Stimulated activated effector memory CD8-positive, alpha-beta T cell treated with anti-CD3 and anti-CD28 coated beads, Interleukin-12 subunit alpha, Interleukin-12 subunit beta, amount 100 ng/mL, for 72 hours (primary cell): ENCODE data around the gene EEF2K.
"Not testable (repeated sequence)": the region's sequence is repeated elsewhere in the genome, so short reads cannot be mapped to it uniquely, and the experiment has no call there.

Experiments
- ATAC-seq: fragments of 150-1000 bp; cut with Tn5 transposase; 2 replicates; pipeline ENCODE4 v1.10.0; 2021
- DNase-seq, 2 donors: peaks; one replicate each; pipeline ENCODE4 v3.0.0; 2021 to 2022; ENCODE audit warnings: low spot score in 2 of 2
- H3K27ac Mint-ChIP-seq: one replicate; pipeline ENCODE4 v1.8.0; 2022; ENCODE audit warnings: mild to moderate bottlenecking, mixed read lengths
- H3K36me3 Mint-ChIP-seq: one replicate; pipeline ENCODE4 v1.8.0; 2022; ENCODE audit warnings: mild to moderate bottlenecking, mixed read lengths
- H3K4me1 Mint-ChIP-seq: one replicate; pipeline ENCODE4 v1.8.0; 2022; ENCODE audit warnings: mixed read lengths
- H3K4me3 Mint-ChIP-seq: one replicate; pipeline ENCODE4 v1.8.0; 2022; ENCODE audit warnings: mild to moderate bottlenecking, mixed read lengths
- H3K9me3 Mint-ChIP-seq: one replicate; pipeline ENCODE4 v1.8.0; 2022; ENCODE audit warnings: mixed read lengths

Gene EEF2K

DNA sequence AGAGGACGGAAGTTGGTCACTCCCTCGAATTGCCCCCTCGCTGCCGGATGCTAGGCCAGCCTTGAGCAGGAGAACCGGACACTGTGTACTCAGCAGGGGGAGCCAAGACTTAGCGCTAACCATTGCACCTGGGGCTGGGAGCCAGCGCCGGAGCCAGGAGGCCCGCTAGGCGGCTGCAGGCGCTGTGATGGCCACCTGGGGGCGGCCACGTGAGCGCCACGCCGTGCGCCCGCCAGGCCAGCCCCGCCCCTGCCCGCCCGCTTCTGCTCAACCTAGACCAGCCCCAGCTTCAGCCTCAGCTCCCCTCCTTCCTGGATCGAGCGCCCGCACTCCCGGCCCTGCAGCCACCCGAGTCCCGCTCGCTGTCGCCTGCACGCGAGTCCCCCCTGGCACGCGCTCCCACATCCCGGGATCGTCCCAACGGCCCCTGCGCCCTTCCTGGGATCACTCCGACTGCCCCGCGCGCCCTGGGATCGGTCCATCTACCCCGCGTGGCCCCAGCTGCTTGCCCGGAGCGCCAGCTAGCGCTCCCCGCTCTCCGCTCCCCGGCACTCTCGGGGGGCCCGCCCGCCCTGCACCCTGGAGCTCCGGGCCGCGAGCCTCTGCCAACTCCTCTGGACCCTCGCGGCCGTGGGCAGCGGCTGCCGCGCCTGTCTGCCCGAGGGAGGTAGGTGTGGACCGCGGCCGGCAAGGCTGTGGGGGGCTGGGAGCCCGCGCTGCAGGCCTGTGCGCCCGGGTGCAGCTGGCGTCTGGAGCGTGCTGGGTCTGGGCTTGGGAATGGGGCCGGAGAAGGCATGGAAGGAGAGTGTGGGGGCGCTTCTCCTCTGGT is at the start of gene EEF2K:
Gene EEF2K, plus strand, starts transcription at position 266 of the 829 bp plus-strand sequence. CDS start 19,452 bp downstream, outside the sequence.
- peaks cover 24% of the 10 kb centered on the region for H3K4me1 Mint-ChIP-seq
- H3K27ac Mint-ChIP-seq: peak within 1 kb of the TSS; percentile 95
- ATAC-seq (peak; percentile 90), DNase-seq (peak; percentile 72 to 86)
- peaks cover 7% of the 10 kb centered on the region for H3K36me3 Mint-ChIP-seq
- H3K9me3 Mint-ChIP-seq: no peaks in the 10 kb centered on the region
- H3K4me3 Mint-ChIP-seq: peak within 1 kb of the TSS; percentile 87

DNA sequence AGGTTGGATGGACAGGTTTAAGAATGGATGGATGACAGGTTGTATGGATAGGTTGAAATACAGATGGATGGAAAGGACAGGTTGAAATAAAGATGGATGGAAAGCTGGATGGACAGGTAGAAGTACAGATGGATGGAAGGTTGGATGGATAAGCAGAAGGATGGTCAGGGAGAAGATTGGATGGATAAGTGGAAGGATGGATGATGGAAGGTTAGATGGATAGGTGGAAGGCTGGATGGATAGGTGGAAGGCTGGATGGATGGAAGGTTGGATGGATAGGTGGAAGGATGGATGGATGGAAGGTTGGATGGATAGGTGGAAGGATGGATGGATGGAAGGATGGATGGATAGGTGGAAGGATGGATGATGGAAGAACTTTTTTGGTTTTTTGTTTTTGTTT is 44.7 kb upstream of the EEF2K start:
- no peak for DNase-seq
- Mint-ChIP-seq H3K36me3 (no peaks in the 10 kb centered on the region), H3K4me3 (no peak overlapping the region), H3K27ac (no peak overlapping the region), H3K4me1 (peaks cover 7% of the 10 kb centered on the region), H3K9me3 (no peaks in the 10 kb centered on the region)
- no peak for ATAC-seq

DNA sequence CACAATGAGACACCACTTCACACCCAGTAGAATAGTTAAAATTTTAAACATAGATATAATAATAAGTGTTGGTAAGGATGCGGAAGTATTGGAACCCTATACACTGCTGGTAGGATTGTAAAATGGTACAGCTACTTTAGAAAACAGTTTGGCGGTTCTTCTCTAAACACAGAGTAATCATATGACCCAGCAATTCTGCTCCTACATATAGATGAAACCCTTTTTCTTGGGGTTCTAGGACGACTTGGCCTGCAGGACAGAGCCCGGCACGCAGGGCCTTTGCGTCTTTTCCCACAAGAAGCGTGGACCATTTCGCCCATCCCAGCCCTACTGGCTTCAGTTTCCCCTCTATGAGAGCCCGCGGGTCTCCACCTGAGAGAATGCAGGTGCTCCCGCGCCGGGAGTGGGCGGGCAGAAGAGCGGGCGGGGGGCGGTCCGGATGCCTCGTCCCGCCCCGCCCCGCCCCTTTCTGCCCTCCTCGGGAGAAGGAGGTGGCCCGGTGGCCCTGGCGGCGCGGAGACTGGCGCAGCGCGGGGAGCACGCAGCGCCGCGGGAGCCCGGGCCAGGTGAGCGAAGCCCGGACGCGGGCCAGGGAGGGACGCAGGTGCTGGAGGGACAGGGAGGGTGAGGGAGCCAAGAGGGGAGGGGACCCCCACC is 44.0 kb upstream of the EEF2K start, which contains the start of gene SDR42E2:
Gene SDR42E2, plus strand, starts transcription at position 508 of the 657 bp plus-strand sequence. CDS start 3,077 bp downstream, outside the sequence.
- ATAC-seq (peak; percentile 71), DNase-seq (peak in 1 of 2 donors; percentile 7)
- Mint-ChIP-seq H3K4me1 (peaks cover 7% of the 10 kb centered on the region), H3K4me3 (peak within 1 kb of the TSS; percentile 32), H3K27ac (no peak within 1 kb of the TSS), H3K36me3 (no peaks in the 10 kb centered on the region), H3K9me3 (no peaks in the 10 kb centered on the region)

DNA sequence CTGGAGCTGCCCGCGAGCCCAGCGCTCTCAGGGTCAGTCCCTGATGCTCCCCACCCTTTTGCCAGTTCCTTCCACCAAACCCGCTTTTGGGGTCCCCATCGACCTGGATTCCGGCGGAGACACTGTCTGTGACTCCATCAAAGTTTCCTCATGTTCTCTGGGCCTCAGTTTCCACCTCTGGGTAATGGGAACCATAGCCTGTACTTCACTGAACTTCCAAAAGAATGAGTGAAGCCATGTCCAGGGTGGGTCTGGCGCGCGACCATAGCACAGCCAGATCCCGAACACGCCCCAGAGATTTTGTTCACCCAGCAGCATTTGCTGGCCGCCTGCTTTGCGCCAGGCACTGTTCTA is 43.4 kb upstream of the EEF2K start:
- peaks cover 7% of the 10 kb centered on the region for H3K4me1 Mint-ChIP-seq
- no peak for DNase-seq
- H3K36me3 Mint-ChIP-seq: no peaks in the 10 kb centered on the region
- H3K27ac Mint-ChIP-seq: no peak overlapping the region
- ATAC-seq: no peak
- H3K9me3 Mint-ChIP-seq: no peaks in the 10 kb centered on the region
- H3K4me3 Mint-ChIP-seq: peak overlapping the region; percentile 32

DNA sequence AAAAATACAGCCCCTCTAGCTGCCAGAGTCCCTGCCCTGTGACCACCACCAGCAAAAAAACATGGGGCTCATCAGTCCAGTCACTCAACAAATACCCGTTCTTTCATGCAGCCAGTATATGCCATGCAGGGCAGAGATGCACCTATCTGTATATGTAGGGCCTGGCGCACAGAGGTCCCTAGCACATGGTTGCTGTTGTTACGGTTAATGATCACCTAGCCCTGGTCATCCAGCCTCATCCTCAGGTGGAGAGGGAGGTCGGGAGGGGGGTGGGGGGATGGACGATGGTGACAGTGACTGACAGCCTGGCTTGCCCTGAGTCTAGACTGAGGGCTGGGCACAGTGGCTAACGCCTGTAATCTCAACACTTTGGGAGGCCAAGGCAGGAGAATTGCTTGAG is 42.3 kb upstream of the EEF2K start:
- Mint-ChIP-seq H3K27ac (no peak overlapping the region), H3K4me3 (no peak overlapping the region), H3K4me1 (peaks cover 7% of the 10 kb centered on the region), H3K9me3 (no peaks in the 10 kb centered on the region), H3K36me3 (no peaks in the 10 kb centered on the region)
- ATAC-seq (no peak), DNase-seq (no peak)

DNA sequence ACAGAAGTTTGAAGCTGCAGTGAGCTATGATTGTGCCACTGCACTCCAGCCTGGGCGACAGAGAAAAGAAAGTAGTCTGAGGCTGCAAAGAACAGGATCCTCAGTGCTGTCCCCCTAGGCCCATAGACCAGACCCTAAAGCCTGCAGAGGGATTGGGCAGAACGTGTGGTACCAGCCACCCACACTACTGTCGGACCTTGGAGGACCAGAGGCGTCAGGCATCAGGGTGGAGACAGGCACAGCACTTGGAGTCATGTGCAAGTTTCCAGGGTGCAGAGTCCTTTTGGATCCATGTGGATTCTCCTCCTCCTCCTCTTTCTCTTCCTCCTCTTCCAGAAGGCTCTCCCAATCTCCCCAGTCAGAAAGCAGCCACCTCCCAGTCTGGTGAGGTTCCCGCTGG is 41.6 kb upstream of the EEF2K start:
- Mint-ChIP-seq H3K9me3 (no peaks in the 10 kb centered on the region), H3K27ac (no peak overlapping the region), H3K4me3 (no peak overlapping the region), H3K36me3 (no peaks in the 10 kb centered on the region), H3K4me1 (peaks cover 7% of the 10 kb centered on the region)
- ATAC-seq (no peak), DNase-seq (no peak)

DNA sequence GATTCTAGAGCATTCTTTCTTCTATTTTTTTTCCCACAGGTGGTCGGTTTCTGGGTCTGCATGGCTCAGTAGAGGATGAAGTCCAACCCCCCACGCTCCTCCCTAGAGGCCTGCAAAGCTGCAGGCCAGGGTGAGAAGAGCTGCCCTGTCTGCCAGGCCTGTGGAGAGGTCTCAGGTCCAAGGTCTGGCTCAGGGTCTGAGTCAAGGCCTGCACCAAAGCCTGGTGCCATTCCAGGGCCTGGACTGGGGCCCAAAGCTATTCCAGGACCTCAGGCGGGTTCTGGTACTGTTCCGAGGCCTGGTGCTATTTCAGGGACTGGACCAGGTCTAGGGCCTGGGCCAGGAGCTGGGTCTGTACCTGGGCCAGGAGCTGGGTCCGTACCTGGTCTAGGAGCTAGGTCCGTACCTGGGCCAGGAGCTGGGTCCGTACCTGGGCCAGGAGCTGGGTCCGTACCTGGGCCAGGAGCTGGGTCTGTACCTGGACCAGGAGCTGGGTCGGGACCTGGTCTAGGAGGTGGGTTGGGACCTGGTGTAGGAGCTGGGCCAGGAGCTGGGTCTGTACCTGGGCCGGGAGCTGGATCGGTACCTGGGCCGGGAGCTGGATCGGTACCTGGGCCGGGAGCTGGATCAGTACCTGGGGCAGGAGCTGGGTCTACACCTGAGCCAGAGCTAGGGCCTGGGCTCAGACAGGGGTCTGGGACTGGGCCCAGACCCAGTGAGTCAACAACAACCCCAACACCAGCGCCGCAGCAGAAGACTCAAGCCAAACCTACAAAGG is 40.4 kb upstream of the EEF2K start:
- no peak overlapping the region for H3K27ac Mint-ChIP-seq
- H3K4me3 Mint-ChIP-seq: no peak overlapping the region
- DNase-seq: no peak

DNA sequence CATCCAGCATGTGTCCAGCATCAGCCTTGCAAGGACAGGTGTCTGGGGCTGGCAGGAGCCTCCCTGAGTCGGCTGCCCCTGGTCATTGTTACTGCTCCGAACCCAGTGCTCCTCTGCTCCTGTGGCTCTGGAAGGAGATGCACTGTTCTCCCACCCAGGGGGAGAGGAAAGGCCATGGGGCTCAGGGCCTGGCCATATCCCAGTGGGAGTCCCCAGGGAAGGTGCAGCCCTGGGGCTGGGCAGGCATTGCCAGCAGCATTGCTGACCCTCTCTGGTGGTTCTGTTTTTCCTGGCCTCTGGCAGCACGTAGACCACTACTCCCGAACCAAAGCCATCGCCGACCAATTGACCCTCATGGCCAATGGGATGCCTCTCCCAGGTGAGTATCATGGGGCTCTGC is 34.1 kb upstream of the EEF2K start:
- DNase-seq: no peak
- Mint-ChIP-seq H3K4me3 (no peak overlapping the region), H3K9me3 (no peaks in the 10 kb centered on the region), H3K36me3 (no peaks in the 10 kb centered on the region), H3K27ac (no peak overlapping the region), H3K4me1 (no peaks in the 10 kb centered on the region)
- no peak for ATAC-seq

More for the DNA sequence above, 40.4 kb upstream of the EEF2K start:
- peaks cover 7% of the 10 kb centered on the region for H3K4me1 Mint-ChIP-seq
- no peak for ATAC-seq
- H3K36me3 Mint-ChIP-seq: no peaks in the 10 kb centered on the region
- no peaks in the 10 kb centered on the region for H3K9me3 Mint-ChIP-seq

DNA sequence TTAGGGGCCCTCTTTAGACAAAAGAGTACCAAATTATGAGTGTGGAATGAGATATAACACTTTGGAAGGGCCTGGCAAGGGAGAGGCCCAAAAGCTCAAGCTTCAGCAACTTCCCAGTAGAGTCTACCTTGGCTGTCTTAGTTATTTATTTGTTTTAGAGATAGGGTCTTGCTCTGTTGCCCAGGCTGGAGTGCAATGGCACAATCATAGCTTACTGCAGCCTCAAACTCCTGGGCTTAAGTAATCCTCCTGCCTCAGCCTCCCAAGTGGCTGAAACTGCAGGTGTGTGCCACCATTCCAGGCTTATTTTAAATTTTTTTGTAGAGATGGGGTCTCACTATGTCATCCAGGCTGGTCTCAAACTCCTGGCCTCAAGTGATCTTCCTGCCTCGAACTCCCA is 33.4 kb upstream of the EEF2K start:
- ATAC-seq, H3K36me3 Mint-ChIP-seq, H3K4me3 Mint-ChIP-seq, H3K9me3 Mint-ChIP-seq, DNase-seq, H3K27ac Mint-ChIP-seq, H3K4me1 Mint-ChIP-seq: not testable (repeated sequence)

DNA sequence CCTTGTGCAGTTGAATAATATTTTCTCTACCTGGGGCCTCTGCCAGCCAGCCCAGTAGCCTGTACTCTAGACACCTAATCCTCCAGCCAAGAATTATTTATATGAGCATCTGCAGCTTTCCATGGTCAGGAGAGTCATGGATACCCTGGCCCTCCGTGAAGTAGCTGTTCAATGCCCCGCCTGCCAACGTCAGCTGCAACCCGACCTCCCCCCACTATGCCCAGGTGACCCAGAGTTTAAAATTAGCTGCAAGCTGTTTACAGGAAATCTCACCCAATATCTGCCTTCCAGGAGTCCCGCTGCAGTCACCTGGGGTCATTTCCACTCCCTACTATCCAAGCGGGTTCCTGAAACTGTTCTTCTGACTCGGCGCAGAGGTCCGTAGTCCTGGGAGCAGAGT is 31.4 kb upstream of the EEF2K start:
- ATAC-seq (no peak), DNase-seq (no peak)
- no peaks in the 10 kb centered on the region for H3K36me3 Mint-ChIP-seq
- no peak overlapping the region for H3K27ac Mint-ChIP-seq
- H3K9me3 Mint-ChIP-seq: no peaks in the 10 kb centered on the region
- H3K4me3 Mint-ChIP-seq: no peak overlapping the region
- H3K4me1 Mint-ChIP-seq: no peaks in the 10 kb centered on the region

DNA sequence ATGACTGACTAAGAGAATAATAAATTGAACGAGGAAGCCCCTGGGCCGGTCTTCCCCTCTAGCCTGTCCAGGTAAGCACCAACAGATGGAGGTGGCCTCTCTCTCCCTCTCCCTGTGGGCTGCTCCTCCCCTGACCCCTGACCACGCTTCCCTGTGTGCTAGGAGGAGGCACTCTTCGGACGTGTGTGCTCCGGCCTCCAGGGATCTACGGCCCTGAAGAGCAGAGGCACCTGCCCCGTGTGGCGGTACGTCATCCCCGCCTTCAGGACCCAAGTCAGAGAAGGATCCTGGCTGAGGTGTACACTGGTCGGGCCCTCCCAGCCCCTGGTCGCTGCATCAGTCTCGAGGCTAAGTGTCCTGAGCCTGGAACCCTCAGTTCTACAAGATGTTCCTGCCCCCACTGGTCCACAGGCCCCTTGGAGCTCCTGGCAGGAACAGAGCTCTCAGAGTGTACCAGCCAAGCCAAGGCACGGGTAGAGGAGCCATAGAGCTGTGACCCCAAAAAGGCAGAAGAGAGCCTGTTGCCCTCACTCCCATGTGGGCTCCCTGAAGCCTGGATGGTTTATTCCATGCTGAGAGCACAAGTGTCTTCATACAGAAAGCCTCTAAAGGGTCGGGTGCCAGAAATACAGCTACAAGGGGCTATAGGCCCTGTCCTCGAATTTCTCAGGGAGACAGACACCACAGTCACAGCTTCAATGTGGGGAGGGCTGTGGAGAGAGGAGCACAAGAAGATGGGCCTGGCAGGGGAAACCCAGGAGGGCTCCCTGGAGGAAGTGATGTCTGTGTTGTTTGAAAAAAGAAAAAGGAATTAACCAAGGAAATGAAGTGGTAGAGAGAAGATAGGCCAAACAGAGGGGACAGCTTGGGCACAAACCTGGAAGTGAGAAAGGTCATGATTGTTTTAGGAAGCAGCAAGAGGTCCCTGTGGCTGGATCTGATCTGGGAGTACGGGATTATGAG is 27.8 kb upstream of the EEF2K start:
- Mint-ChIP-seq H3K36me3 (no peaks in the 10 kb centered on the region), H3K4me1 (no peaks in the 10 kb centered on the region), H3K9me3 (no peaks in the 10 kb centered on the region), H3K4me3 (no peak overlapping the region), H3K27ac (no peak overlapping the region)
- DNase-seq (no peak), ATAC-seq (peak; percentile 8)

DNA sequence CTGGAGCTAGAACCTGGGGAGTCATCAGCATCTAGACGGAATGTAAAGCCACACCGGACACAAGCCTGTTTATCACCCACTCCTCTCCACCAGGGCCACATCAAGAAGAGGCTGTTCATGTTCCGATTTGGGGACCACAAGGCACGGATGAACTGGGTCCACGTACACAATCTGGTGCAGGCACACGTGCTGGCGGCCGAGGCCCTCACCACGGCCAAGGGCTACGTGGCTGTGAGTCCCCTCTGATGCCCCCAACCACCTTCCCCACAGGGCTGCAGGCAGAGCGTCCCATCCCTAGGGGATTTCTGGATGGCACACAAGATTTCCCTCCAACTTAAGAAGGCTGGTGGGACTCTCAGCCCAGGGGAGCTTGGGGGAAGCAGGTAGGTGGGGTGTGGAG is 24.7 kb upstream of the EEF2K start:
- no peak for ATAC-seq
- H3K4me1 Mint-ChIP-seq: no peaks in the 10 kb centered on the region
- no peak overlapping the region for H3K27ac Mint-ChIP-seq
- no peak for DNase-seq
- H3K9me3 Mint-ChIP-seq: no peaks in the 10 kb centered on the region
- H3K4me3 Mint-ChIP-seq: no peak overlapping the region
- H3K36me3 Mint-ChIP-seq: no peaks in the 10 kb centered on the region

DNA sequence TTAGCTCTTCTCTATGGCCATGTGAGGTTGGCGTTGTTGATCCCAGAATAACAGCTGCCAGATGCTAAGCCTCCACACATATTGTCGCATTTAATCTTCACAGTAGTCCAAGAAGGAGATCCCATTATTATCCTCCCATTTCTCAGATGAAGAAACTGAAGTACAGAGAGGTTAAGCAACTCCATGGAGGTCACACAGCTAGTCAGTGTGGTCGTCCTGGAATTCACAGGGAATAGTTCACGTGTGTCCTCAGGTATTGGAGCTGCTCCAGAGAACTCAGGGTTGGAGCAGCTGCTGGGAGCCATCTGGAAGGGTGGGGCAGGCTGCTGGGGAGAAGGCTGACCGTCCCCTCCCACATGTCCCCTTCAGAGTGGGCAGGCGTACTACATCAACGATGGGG is 24.2 kb upstream of the EEF2K start:
- no peaks in the 10 kb centered on the region for H3K9me3 Mint-ChIP-seq
- no peak overlapping the region for H3K27ac Mint-ChIP-seq
- no peaks in the 10 kb centered on the region for H3K4me1 Mint-ChIP-seq
- no peaks in the 10 kb centered on the region for H3K36me3 Mint-ChIP-seq
- DNase-seq (no peak), ATAC-seq (no peak)
- H3K4me3 Mint-ChIP-seq: no peak overlapping the region

DNA sequence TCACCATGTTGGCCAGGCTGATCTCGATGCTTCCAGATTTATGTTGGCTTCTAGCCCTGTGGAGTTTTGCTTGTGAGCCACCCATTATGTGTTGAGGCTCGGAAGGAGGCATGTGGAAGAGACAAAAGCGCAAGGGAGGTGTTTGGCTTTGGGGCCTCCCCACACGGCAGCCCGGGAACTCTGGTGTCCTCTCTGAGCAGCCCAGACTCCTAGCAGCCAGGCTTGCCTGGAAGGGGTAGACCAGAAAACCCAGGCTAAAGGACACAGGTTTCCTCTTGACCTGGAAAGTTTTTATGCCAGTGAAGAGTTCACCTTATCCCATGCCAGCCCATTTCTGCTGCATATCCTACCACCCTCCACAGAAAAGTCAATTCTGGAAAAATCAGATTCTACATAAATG is 22.7 kb upstream of the EEF2K start:
- Mint-ChIP-seq H3K4me1 (peaks cover 5% of the 10 kb centered on the region), H3K4me3 (no peak overlapping the region), H3K27ac (no peak overlapping the region), H3K36me3 (no peaks in the 10 kb centered on the region), H3K9me3 (no peaks in the 10 kb centered on the region)
- no peak for DNase-seq
- no peak for ATAC-seq
